Mesenchymal stem cell (in vitro differentiated cells and primary cell): ENCODE data around the gene FAM83E.

ENCODE experiments used
- DNase-seq: peaks from one replicate; pipeline ENCODE4 v3.0.0-alpha.2; 2013
- H2AFZ ChIP-seq: one replicate; pipeline ENCODE4 v1.6.1; 2013; ENCODE audit warnings: low read depth, mild to moderate bottlenecking, control low read depth, inconsistent platforms, low read length, moderate library complexity
- H2AK5ac ChIP-seq: 2 replicates; pipeline ENCODE4 v1.6.1; 2013; ENCODE audit warnings: low read length, moderate library complexity, mild to moderate bottlenecking, inconsistent platforms; ENCODE audit not compliant: severe bottlenecking
- H2BK120ac ChIP-seq: one replicate; pipeline ENCODE4 v1.6.1; 2013; ENCODE audit warnings: low read depth, mild to moderate bottlenecking, inconsistent platforms, low read length, moderate library complexity
- H2BK12ac ChIP-seq, 2 experiments: one replicate each; pipeline ENCODE4 v1.6.1; 2013; ENCODE audit warnings: inconsistent platforms in 2 of 2, low read length in 2 of 2, mild to moderate bottlenecking in 2 of 2, moderate library complexity in 2 of 2, control low read depth in 1 of 2
- H2BK15ac ChIP-seq: one replicate; pipeline ENCODE4 v1.6.1; 2013; ENCODE audit warnings: mild to moderate bottlenecking, low read depth, inconsistent platforms; ENCODE audit not compliant: poor library complexity, severe bottlenecking
- H2BK5ac ChIP-seq: 2 replicates; pipeline ENCODE4 v1.6.1; 2013; ENCODE audit warnings: low read depth, mild to moderate bottlenecking, low read length, control low read depth, inconsistent platforms; ENCODE audit not compliant: poor library complexity, severe bottlenecking
- H3K14ac ChIP-seq, 2 experiments: one replicate each; pipeline ENCODE4 v1.6.1; 2013; ENCODE audit warnings: inconsistent platforms in 2 of 2, low read length in 2 of 2, control low read depth in 1 of 2, mild to moderate bottlenecking in 1 of 2, moderate library complexity in 1 of 2
- H3K18ac ChIP-seq, 2 experiments: one replicate each; pipeline ENCODE4 v1.6.1; 2013; ENCODE audit warnings: inconsistent platforms in 2 of 2, low read length in 2 of 2, control low read depth in 1 of 2, low read depth in 1 of 2, mild to moderate bottlenecking in 1 of 2
- H3K23ac ChIP-seq, 2 experiments: one replicate each; pipeline ENCODE4 v1.6.1; 2013; ENCODE audit warnings: inconsistent platforms in 2 of 2, low read length in 2 of 2, mild to moderate bottlenecking in 2 of 2, moderate library complexity in 2 of 2, control low read depth in 1 of 2
- H3K27ac ChIP-seq: 2 replicates; pipeline ENCODE4 v1.5.1; 2013; ENCODE audit warnings: mild to moderate bottlenecking, moderate library complexity, low read length, control low read depth, inconsistent platforms; ENCODE audit not compliant: poor library complexity, severe bottlenecking
- H3K27me3 ChIP-seq, 2 experiments: 2 replicates each; pipeline versions ENCODE4 v1.6.1 to v1.7.0; 2013; ENCODE audit warnings: low read length in 2 of 2, mild to moderate bottlenecking in 2 of 2, moderate library complexity in 2 of 2, control low read depth in 1 of 2, inconsistent platforms in 1 of 2; ENCODE audit not compliant: control insufficient read depth in 1 of 2, insufficient read depth in 1 of 2
- H3K36me3 ChIP-seq, 2 experiments: 2 replicates each; pipeline versions ENCODE4 v1.6.1 to v1.7.0; 2013; ENCODE audit warnings: low read length in 2 of 2, control low read depth in 1 of 2, inconsistent platforms in 1 of 2, low read depth in 1 of 2, mild to moderate bottlenecking in 1 of 2; ENCODE audit not compliant: insufficient read depth in 2 of 2, control insufficient read depth in 1 of 2
- H3K4ac ChIP-seq, 2 experiments: one replicate each; pipeline ENCODE4 v1.6.1; 2013; ENCODE audit warnings: inconsistent platforms in 2 of 2, low read length in 2 of 2, mild to moderate bottlenecking in 2 of 2, moderate library complexity in 2 of 2, control low read depth in 1 of 2, low read depth in 1 of 2
- H3K4me1 ChIP-seq: 2 replicates; pipeline ENCODE4 v1.6.1; 2013; ENCODE audit warnings: low read depth, low read length, control low read depth; ENCODE audit not compliant: control insufficient read depth, insufficient read depth
- H3K4me2 ChIP-seq: 2 replicates; pipeline ENCODE4 v1.6.1; 2013; ENCODE audit warnings: low read length, mild to moderate bottlenecking, inconsistent platforms; ENCODE audit not compliant: poor library complexity, severe bottlenecking
- H3K4me3 ChIP-seq, 2 experiments: 2 replicates each; pipeline versions ENCODE4 v1.5.1 to v1.7.0; 2013; ENCODE audit warnings: low read length in 2 of 2, mild to moderate bottlenecking in 2 of 2, control low read depth in 1 of 2, low read depth in 1 of 2; ENCODE audit not compliant: insufficient read depth in 1 of 2
- H3K79me1 ChIP-seq: replicated peaks from 2 replicates; pipeline ENCODE4 v1.6.1; 2013; ENCODE audit warnings: mild to moderate bottlenecking, control low read depth, low read length, inconsistent platforms; ENCODE audit not compliant: poor library complexity, severe bottlenecking
- H3K9ac ChIP-seq: 2 replicates; pipeline ENCODE4 v1.7.0; 2013; ENCODE audit warnings: mild to moderate bottlenecking, low read length, moderate library complexity
- H3K9me3 ChIP-seq: 2 replicates; pipeline ENCODE4 v1.7.0; 2013; ENCODE audit warnings: mild to moderate bottlenecking, low read length; ENCODE audit not compliant: control insufficient read depth
- H4K8ac ChIP-seq: one replicate; pipeline ENCODE4 v1.6.1; 2013; ENCODE audit warnings: inconsistent platforms, mild to moderate bottlenecking, low read length, moderate library complexity
- H4K91ac ChIP-seq: one replicate; pipeline ENCODE4 v1.6.1; 2013; ENCODE audit warnings: mild to moderate bottlenecking, low read length, inconsistent platforms
- whole genome bisulfite sequencing: methylation state at CpG from one replicate; pipeline ENCODE4 v1.1.7; 2013; ENCODE audit warnings: mixed read lengths; 5-methylcytosine and 5-hydroxymethylcytosine counted together

Gene FAM83E

GRCh38 chr19:48608798-48609263 is 6.0 kb downstream of the FAM83E start:
- Histone ChIP-seq H3K4me2 (peak overlapping the region; percentile 5), H3K27me3 (no peaks in the 10 kb centered on the region), H4K91ac (no peak overlapping the region), H3K27ac (no peak overlapping the region), H2BK15ac (peak overlapping the region; percentile 3), H3K4me3 (peak overlapping the region in 1 of 2 experiments; percentile 22), H2BK12ac (no peak overlapping the region), H3K9ac (peak overlapping the region; percentile 60), H2AFZ (no peak overlapping the region), H3K4ac (no peak overlapping the region), H3K9me3 (no peaks in the 10 kb centered on the region), H2BK5ac (no peak overlapping the region), H4K8ac (peak overlapping the region; percentile 85), H2BK120ac (no peak overlapping the region), H3K36me3 (peaks cover 0 to 18% of the 10 kb centered on the region in 2 experiments), H3K4me1 (no peaks in the 10 kb centered on the region), H2AK5ac (no peak overlapping the region), H3K79me1 (no peaks in the 10 kb centered on the region), H3K18ac (no peak overlapping the region), H3K14ac (no peak overlapping the region), H3K23ac (no peak overlapping the region)
- no peak for DNase-seq
- 50% methylated on average over 5 of the region's 9 CpGs for WGBS

GRCh38 chr19:48607359-48607755 is 7.5 kb downstream of the FAM83E start:
- DNase-seq, result no peak
- Histone ChIP-seq H3K23ac (no peak overlapping the region), H3K9ac (no peak overlapping the region), H3K4ac (no peak overlapping the region), H2AFZ (no peak overlapping the region), H3K9me3 (no peaks in the 10 kb centered on the region), H3K4me3 (no peak overlapping the region), H3K18ac (no peak overlapping the region), H2BK12ac (no peak overlapping the region), H4K91ac (no peak overlapping the region), H3K79me1 (no peaks in the 10 kb centered on the region), H3K27ac (no peak overlapping the region), H2BK120ac (no peak overlapping the region), H2BK5ac (no peak overlapping the region), H3K27me3 (no peaks in the 10 kb centered on the region), H3K36me3 (peaks cover 0 to 10% of the 10 kb centered on the region in 2 experiments), H3K4me1 (no peaks in the 10 kb centered on the region), H2AK5ac (no peak overlapping the region), H3K4me2 (no peak overlapping the region), H2BK15ac (no peak overlapping the region), H4K8ac (peak overlapping the region; percentile 61), H3K14ac (no peak overlapping the region)
- 97% methylated on average over 6 of the region's 7 CpGs for WGBS

DNA sequence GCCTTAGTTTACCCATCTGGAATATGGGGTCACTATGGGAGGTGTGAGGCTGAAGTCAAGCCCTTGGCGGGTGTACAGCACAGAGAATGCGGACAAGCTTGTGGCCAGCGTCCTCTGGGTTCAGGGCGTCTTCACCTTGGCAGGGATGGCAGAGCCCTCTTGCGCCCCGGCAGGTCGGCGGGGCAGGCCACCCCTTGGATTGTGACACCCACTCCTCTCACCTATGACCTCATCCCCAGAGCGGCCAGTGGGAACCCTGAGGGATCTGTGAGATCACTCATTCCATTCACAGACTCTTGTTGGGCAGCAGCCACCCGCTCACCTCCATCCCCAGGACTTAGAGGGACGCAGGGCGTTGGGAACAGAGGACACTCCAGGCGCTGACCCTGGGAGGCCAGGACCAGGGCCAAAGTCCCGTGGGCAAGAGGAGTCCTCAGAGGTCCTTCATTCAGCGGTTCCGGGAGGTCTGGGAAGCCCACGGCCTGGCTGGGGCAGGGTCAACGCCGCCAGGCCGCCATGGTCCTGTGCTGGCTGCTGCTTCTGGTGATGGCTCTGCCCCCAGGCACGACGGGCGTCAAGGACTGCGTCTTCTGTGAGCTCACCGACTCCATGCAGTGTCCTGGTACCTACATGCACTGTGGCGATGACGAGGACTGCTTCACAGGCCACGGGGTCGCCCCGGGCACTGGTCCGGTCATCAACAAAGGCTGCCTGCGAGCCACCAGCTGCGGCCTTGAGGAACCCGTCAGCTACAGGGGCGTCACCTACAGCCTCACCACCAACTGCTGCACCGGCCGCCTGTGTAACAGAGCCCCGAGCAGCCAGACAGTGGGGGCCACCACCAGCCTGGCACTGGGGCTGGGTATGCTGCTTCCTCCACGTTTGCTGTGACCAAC is 8.2 kb downstream of the FAM83E start, which contains the start of gene SPACA4:
Gene SPACA4 (plus strand): TSS at position 280 of the 896 bp plus-strand sequence. CDS start 237 bp downstream, at position 517.
- DNase-seq, result no peak
- H3K4me3 ChIP-seq, result no peak within 1 kb of the TSS
- H2AK5ac ChIP-seq, result no peak within 1 kb of the TSS
- H3K4me2 ChIP-seq, result no peak within 1 kb of the TSS
- no peaks in the 10 kb centered on the region for H3K27me3 ChIP-seq
- no peak within 1 kb of the TSS for H3K23ac ChIP-seq
- no peak within 1 kb of the TSS for H2BK12ac ChIP-seq
- no peak within 1 kb of the TSS for H3K18ac ChIP-seq
- no peak within 1 kb of the TSS for H3K27ac ChIP-seq
- H2BK15ac ChIP-seq, result no peak within 1 kb of the TSS
- H3K14ac ChIP-seq, result no peak within 1 kb of the TSS
- H2AFZ ChIP-seq, result no peak within 1 kb of the TSS
- 94% methylated on average over 39 of the region's 39 CpGs for WGBS
- H3K36me3 ChIP-seq, result peaks cover 0 to 6% of the 10 kb centered on the region in 2 experiments
- H4K91ac ChIP-seq, result no peak within 1 kb of the TSS
- H3K79me1 ChIP-seq, result no peaks in the 10 kb centered on the region
- peak within 1 kb of the TSS; percentile 61 for H4K8ac ChIP-seq
- no peak within 1 kb of the TSS for H3K4ac ChIP-seq
- H2BK5ac ChIP-seq, result no peak within 1 kb of the TSS
- H3K9me3 ChIP-seq, result no peaks in the 10 kb centered on the region
- H3K9ac ChIP-seq, result no peak within 1 kb of the TSS
- H2BK120ac ChIP-seq, result no peak within 1 kb of the TSS
- no peaks in the 10 kb centered on the region for H3K4me1 ChIP-seq

DNA sequence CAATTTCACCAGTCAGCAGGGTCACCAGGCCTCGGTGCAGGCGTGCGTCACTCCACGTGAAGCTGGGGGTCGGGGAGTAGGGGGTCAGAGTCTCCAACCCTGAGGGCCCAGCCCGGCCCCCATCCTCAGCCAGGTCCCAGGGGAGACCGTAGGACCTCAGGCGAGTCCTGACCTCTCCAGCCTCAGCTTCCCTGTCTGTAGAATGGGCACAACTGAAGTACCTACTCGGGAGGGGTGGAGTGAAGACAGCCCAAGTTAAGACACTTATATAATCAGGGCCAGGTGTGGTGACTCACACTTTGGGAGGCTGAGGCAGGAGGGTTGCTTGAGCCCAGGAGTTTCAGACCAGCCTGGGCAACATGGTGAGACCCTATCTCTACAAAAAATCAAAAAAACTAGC is 11.0 kb downstream of the FAM83E start:
- Histone ChIP-seq H2BK5ac (no peak overlapping the region), H2BK120ac (no peak overlapping the region), H4K91ac (no peak overlapping the region), H3K4me3 (no peak overlapping the region), H2BK12ac (no peak overlapping the region), H4K8ac (no peak overlapping the region), H3K4me1 (peaks cover 2% of the 10 kb centered on the region), H2AK5ac (no peak overlapping the region), H3K4ac (no peak overlapping the region), H2BK15ac (no peak overlapping the region), H3K9me3 (no peaks in the 10 kb centered on the region), H2AFZ (no peak overlapping the region), H3K14ac (no peak overlapping the region), H3K27me3 (peaks cover 1 to 12% of the 10 kb centered on the region in 2 experiments), H3K23ac (no peak overlapping the region), H3K27ac (no peak overlapping the region), H3K79me1 (no peaks in the 10 kb centered on the region), H3K4me2 (no peak overlapping the region), H3K36me3 (peaks cover 0 to 4% of the 10 kb centered on the region in 2 experiments), H3K18ac (no peak overlapping the region), H3K9ac (no peak overlapping the region)
- 95% methylated on average over 9 of the region's 9 CpGs for WGBS
- no peak for DNase-seq
